GM19438 (cell line): ENCODE results near the gene CHN1.

ENCODE experiments used
- ATAC-seq: cut with Tn5 transposase; IDR thresholded peaks from one replicate; pipeline ENCODE4 v1.9.1; 2021; ENCODE audit warnings: low read depth; ENCODE audit not compliant: unreplicated experiment

CHN1 gene

GRCh38 chr2:174931724-174932123 lies 73.5 kb downstream of the CHN1 start:
- no peak for ATAC-seq

- no peak for ATAC-seq
Observed at GRCh38 chr2:174929786-174930185, 75.4 kb downstream of the CHN1 start.

GRCh38 chr2:174925046-174925784 lies 80.0 kb downstream of the CHN1 start:
- no peak for ATAC-seq

- ATAC-seq, result no peak
Observed at GRCh38 chr2:174924061-174924693, 81.0 kb downstream of the CHN1 start.

DNA sequence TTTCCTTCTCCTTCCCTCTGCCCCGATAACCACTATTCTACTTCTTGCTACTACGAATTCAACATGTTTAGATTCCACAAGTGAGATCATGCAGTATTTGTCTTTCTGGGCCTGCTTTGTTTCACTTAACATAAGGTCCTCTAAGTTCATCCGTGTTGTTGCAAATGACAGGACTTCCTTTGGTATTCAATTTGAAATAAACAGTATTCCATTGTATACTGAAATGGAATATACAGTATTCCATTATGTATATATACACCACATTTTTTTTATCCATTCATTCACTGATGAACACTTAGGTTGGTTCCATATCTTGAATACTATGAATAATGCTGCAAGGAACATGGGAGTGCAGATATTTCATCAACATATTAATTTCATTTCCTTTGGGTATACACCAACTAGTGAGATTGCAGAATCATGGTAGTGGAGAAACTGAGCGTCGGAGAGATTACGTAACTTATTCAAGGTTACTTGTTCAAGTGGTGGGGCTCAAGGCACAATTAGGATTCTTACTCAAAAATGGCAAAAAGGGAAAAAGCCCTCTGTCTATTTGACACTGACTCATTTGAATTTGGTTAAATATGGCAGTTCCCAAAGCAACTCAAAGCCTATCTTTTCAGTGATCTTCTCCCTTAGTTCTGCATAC lies 85.1 kb downstream of the CHN1 start:
- no peak for ATAC-seq

GRCh38 chr2:174918886-174919526 lies 86.2 kb downstream of the CHN1 start:
- ATAC-seq, result no peak

GRCh38 chr2:174916270-174916930 lies 88.8 kb downstream of the CHN1 start:
- ATAC-seq, result no peak

DNA sequence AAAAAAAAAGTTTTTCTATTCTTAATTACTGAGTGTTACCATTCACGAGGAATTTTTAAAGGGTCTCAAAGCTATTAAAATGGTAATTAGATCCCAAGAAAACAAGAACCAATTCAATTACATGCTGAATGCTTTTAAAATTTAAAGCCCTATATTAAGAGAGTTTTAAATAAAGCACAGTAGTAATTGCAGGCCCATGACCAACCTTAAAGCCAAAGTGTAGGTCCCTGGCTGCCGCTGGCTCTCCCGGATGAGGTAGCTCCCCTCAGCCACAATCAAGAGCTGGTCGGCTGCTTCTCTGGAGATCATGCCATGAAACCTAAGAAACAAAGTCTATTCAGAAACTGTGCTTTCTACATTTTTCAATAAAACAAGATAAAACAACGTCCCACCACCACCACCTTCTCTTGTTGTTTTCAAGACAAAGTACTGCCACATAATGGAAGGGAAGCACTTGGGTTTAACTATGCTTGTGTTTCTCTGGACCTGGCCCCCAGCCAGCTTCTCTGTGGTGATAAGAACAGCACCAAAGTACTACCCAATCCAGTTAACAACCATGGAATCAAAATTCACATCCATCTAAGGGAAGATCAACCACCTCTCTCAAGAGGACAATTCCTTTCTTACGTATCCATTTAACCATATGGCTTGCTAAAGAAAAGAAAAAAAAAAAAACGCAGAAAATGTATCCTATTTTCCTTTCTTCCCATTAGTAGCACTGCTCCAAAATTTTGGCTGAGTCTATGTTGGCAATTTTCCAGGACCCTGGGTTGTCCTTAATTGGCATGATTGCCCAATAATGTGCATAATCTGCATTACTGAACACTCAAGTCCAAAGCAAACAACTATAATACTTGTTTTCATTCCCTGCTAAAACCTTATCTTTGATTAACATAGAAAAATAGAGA lies 90.1 kb downstream of the CHN1 start:
- ATAC-seq, result no peak

GRCh38 chr2:174908284-174908683 lies 96.9 kb downstream of the CHN1 start:
- no peak for ATAC-seq

DNA sequence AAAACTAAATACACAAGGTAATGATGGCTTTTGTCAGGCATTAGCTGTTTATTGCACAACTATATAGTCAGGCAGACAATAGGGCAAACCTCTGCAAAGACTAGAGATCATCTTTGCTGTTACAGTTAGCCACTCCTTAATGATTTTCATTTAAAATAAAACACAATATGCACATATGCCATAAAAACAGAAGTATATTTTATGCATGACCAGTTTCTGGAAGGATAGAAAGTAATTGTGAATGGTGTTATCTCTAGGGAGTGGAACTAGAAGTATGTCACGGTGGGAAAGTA lies 102.0 kb downstream of the CHN1 start:
- ATAC-seq, result no peak

- no peak for ATAC-seq
Observed at GRCh38 chr2:174902506-174903263, 102.5 kb downstream of the CHN1 start.

GRCh38 chr2:174901075-174901474 lies 104.1 kb downstream of the CHN1 start:
- no peak for ATAC-seq

GRCh38 chr2:174897286-174897685 lies 107.9 kb downstream of the CHN1 start:
- ATAC-seq, result no peak

- no peak for ATAC-seq
Observed at GRCh38 chr2:174893018-174893417, 112.2 kb downstream of the CHN1 start.

DNA sequence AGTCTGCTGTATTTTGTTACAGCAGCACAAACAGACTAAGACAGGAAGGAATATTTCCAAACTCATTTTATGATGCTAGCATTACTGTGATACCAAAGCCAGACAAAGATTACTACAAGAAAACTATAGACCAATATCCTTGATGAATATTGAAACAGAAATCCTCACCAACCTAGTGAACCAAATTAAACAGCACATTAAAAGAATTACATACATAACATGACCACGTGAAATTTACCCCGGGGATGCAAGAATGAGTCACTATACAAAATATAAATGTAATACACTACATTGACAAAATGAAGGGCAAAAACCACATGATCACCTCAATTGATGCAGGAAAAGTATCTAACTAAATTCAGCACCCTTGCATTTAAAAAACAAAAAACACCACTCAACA lies 112.6 kb downstream of the CHN1 start:
- no peak for ATAC-seq

DNA sequence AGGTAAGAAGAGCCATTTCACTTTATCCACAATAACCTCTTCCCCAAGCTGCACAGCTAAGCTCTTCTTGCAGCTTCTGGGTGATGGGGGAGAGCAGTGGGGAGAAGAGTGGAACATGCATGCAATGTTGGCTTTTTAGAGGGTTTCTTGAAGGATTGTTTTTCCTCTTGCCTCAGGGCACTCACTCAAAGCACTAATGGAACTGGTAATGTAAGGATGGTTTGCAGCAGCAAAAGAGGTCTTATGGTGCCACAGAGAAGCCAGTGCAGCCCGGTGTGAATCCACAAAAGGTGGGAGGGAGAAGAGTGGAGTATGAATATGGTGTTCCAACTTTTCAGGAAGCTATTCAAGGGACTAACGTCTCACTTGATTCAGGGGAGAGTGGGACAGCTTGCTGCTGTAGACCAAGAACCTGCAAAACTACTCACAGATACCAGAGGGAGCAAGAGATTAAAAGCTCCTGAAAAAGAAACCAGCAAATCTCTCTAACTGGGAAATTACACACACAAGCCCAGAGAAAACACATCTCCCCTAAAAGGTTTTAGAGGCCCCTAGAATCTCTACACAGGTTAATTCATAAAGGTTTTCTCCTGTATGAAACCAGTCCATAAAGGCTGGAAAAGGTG lies 116.4 kb downstream of the CHN1 start:
- no peak for ATAC-seq

DNA sequence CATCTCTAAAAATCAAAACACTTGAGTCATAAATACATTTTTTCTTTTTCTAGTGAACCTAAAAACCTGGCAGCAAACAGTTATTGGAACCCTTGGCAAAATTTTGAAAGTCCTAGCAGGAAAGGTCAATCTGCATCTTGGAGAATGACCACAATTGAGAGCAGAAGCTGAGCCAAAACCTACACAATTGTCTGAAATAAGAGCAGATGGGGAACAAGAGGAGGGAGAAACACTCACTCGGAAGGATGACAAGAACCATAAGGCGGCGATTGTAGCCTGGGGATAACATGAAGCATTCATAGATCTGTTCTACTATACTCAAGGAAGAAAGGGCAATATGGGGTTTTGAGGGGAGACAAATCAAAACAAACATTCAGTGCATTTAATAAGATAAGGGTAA lies 117.0 kb downstream of the CHN1 start:
- no peak for ATAC-seq

- ATAC-seq, result no peak
Observed at GRCh38 chr2:174882416-174882815, 122.8 kb downstream of the CHN1 start.

DNA sequence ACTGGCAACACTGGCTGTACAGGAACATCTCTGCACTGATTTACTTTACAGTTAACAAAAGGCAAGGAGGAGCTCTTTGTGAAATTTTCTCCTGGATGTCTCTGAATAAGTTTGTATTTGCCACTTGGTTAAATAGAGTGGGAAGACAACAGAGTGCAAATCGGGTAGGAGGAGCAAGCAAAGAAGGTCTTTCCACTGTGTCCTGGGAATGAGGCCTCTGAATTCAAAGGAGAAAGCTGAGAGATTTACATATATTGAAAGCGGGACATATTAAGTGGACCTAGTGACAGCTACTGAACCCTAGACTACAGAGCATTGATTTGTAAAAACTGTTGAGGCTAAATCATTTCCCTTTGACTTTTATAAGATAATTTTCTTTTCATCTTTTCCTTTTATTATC lies 123.5 kb downstream of the CHN1 start:
- no peak for ATAC-seq
